Measurements from ENCODE around the gene KLK11. TPM values are rescaled to one million over a fixed set of nuclear protein-coding genes. Genes with fewer than 3 reads are reported as not detected.

KLK11 gene
- total RNA-seq, 2 donors from 2014 or later = 12.5 to 24.4 TPM

DNA sequence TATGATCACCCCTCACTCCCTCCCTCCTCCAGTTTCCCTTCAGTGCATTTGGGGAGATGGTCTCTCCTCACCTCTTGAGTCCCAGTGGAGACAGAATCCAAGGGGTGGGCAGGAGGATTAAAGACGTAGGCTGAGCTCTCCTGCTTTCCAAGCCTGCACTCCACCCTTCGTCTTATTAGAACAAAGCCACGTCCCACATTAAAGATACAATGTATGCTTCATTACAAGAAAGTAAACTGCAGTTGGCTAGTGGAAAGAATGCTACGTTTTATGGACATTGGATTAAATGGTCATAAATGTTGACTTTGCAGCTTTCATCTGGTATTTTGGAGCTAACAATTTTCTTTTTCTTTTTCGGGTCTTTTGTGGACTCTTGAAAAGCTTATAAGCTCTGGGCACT lies 1.5 kb upstream of the KLK11 start:
- TF ChIP-seq, protein P1, sequence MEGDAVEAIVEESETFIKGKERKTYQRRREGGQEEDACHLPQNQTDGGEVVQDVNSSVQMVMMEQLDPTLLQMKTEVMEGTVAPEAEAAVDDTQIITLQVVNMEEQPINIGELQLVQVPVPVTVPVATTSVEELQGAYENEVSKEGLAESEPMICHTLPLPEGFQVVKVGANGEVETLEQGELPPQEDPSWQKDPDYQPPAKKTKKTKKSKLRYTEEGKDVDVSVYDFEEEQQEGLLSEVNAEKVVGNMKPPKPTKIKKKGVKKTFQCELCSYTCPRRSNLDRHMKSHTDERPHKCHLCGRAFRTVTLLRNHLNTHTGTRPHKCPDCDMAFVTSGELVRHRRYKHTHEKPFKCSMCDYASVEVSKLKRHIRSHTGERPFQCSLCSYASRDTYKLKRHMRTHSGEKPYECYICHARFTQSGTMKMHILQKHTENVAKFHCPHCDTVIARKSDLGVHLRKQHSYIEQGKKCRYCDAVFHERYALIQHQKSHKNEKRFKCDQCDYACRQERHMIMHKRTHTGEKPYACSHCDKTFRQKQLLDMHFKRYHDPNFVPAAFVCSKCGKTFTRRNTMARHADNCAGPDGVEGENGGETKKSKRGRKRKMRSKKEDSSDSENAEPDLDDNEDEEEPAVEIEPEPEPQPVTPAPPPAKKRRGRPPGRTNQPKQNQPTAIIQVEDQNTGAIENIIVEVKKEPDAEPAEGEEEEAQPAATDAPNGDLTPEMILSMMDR (IDR thresholded peaks at IDR 0.05) = no peak
- Histone ChIP-seq H3K27ac (no peak overlapping the region), H3K9me3 (no peaks in the 10 kb centered on the region), H3K36me3 (no peaks in the 10 kb centered on the region), H3K27me3 (no peaks in the 10 kb centered on the region), H3K4me3 (no peak overlapping the region), H3K4me1 (no peaks in the 10 kb centered on the region)
- DNase-seq (ENCODE audit: low spot score) = no peak

DNA sequence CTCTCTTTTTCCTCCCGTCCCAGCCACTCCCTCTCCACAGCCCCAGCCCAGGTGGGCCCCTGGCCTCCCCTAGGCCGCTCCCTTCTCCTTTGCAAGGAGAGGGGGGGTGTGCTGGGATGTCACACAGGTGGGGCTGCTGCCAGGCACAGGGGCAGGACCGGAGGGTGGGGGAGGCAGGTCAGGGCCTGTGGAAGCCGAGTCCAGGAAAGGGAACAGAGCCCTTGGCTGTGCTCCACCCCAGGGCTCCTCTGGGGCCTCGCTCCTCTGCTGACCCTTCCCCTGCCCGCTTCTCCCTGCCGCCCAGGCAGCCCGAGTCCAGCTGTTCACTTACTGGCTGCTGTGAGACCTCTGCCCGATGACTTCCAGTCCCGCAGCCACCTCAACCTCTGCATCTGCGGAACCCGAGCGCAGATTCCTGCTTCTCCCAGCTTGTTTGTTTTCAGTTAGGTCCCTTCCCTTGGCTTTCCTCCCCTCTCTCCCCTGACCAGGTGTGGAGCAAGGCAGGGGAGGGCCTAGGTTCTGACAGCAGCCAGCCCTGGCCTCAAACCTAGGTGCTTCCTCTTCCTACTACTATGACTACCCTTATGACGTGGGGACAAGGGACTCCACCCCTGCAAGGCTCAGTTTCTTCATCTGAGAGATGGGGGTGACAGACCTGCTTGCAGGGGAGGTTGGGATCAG lies 850 bp upstream of the KLK11 start:
- H3K4me3 ChIP-seq = no peak overlapping the region
- no peaks in the 10 kb centered on the region for H3K4me1 ChIP-seq
- H3K9me3 ChIP-seq = no peaks in the 10 kb centered on the region
- TF ChIP-seq, protein P1 (IDR thresholded peaks at IDR 0.05) = no peak
- no peaks in the 10 kb centered on the region for H3K27me3 ChIP-seq
- H3K27ac ChIP-seq = no peak overlapping the region
- no peak for DNase-seq (ENCODE audit: low spot score)
- no peaks in the 10 kb centered on the region for H3K36me3 ChIP-seq

DNA sequence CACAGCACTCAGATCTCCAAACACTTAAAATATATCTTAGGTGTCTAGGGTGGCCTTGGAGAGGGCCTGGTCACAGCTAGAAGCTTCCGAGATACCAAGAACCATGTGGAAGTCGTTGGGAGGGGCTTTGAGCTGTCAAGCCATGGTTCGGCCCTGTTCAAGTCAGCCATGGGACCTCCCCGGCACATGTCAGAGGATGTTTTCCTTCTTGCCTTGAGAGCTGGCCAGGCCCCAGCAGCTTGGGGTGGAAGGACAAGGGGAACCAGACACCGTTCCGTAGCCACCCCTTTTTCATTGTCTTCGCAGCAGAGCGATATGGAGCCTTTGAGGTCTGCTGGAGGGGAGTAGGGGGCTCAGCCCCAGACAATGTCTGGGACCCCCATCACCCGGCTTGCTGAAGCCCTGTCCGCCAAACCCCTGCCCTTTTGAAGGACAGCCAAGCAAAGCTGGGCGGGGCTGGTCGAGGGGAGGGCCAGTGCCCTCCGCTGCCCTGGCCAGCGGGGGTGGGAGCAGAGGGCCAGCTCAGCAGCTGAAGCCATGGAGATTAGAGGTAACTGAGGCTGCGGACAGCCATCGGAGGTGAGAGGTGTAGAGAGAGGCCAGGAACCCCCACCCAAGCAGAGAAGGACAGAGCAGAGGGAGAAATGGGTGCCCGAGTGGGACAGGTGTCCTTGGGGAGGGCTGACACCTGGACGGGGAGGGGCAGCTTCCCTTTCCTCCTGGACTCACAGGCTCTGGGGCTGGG lies 435 bp downstream of the KLK11 start:
- DNase-seq (ENCODE audit: low spot score) = no peak
- H3K4me3 ChIP-seq = no peak overlapping the region
- no peak overlapping the region for H3K27ac ChIP-seq
- H3K4me1 ChIP-seq = no peaks in the 10 kb centered on the region
- no peaks in the 10 kb centered on the region for H3K9me3 ChIP-seq
- H3K36me3 ChIP-seq = no peaks in the 10 kb centered on the region
- TF ChIP-seq, protein P1 (IDR thresholded peaks at IDR 0.05) = no peak
- no peaks in the 10 kb centered on the region for H3K27me3 ChIP-seq

DNA sequence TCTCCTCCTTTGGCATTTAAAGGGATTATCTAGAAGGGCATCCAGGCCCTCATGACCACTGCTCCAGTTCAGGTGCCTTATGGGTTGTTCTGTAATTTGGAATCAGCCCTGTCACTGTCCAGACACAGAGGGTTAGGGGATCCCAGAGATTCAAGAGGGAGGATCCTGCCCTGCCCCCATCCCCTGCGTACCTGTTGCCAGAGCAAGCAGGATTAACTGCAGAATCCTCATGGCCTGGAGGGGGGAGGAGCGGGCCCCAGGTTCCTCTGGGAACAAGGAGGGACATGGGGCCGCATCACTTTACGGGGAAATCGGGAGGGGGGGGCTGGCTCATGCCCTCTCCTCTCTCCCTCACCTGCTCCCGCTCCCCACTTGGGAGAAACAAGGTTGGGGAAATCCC lies 1.0 kb downstream of the KLK11 start:
- Histone ChIP-seq H3K4me3 (no peak overlapping the region), H3K9me3 (no peaks in the 10 kb centered on the region), H3K36me3 (no peaks in the 10 kb centered on the region), H3K4me1 (no peaks in the 10 kb centered on the region), H3K27ac (no peak overlapping the region), H3K27me3 (no peaks in the 10 kb centered on the region)
- TF ChIP-seq, protein P1 (IDR thresholded peaks at IDR 0.05) = no peak
- no peak for DNase-seq (ENCODE audit: low spot score)

DNA sequence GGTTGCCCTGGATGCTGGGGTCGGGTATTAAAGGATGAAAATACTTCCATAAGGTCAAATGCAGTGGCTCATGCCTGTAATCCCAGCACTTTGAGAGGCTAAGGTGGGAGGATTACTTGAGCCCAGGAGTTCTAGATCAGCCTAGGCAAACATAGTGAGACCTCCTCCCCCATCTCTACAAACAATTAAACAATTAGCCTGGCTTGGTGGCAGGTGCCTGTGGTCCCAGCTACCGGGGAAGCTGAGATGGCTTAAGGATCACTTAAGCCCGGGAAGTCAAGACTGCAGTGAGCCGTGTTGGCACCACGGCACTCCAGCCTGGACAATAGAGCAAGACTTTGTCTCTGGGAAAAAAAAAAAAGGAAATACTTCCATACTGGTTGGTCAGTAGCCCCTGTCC lies 1.5 kb downstream of the KLK11 start:
- H3K4me1 ChIP-seq = peaks cover 0 to under 1% of the 10 kb centered on the region in 2 donors
- H3K36me3 ChIP-seq = no peaks in the 10 kb centered on the region
- no peak overlapping the region for H3K4me3 ChIP-seq
- H3K9me3 ChIP-seq = no peaks in the 10 kb centered on the region
- H3K27ac ChIP-seq = no peak overlapping the region
- no peaks in the 10 kb centered on the region for H3K27me3 ChIP-seq
- TF ChIP-seq, protein P1 (IDR thresholded peaks at IDR 0.05) = no peak
- no peak for DNase-seq (ENCODE audit: low spot score)

All from right atrium auricular region (tissue), 2 donors.